DND-41 (cell line): ENCODE data around the gene SDCCAG8.

Experiments used
- EZH2 ChIP-seq: IDR thresholded peaks from 3 replicates; pipeline ENCODE4 v1.6.1; 2012; ENCODE audit warnings: borderline replicate concordance, low read depth, mild to moderate bottlenecking, moderate library complexity, low read length, inconsistent platforms; ENCODE audit not compliant: severe bottlenecking
- TF ChIP-seq, protein P1 (sequence below): IDR thresholded peaks from 2 replicates; pipeline ENCODE4 v1.5.1; 2012; ENCODE audit warnings: borderline replicate concordance, low read length, moderate library complexity, mild to moderate bottlenecking; ENCODE audit not compliant: poor library complexity, severe bottlenecking; ENCODE audit errors: extremely low read depth

- TF ChIP-seq, protein P1, sequence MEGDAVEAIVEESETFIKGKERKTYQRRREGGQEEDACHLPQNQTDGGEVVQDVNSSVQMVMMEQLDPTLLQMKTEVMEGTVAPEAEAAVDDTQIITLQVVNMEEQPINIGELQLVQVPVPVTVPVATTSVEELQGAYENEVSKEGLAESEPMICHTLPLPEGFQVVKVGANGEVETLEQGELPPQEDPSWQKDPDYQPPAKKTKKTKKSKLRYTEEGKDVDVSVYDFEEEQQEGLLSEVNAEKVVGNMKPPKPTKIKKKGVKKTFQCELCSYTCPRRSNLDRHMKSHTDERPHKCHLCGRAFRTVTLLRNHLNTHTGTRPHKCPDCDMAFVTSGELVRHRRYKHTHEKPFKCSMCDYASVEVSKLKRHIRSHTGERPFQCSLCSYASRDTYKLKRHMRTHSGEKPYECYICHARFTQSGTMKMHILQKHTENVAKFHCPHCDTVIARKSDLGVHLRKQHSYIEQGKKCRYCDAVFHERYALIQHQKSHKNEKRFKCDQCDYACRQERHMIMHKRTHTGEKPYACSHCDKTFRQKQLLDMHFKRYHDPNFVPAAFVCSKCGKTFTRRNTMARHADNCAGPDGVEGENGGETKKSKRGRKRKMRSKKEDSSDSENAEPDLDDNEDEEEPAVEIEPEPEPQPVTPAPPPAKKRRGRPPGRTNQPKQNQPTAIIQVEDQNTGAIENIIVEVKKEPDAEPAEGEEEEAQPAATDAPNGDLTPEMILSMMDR = no peak
- no peak for TF ChIP-seq EZH2
Measured at GRCh38 chr1:243508303-243508713, 252.5 kb downstream of the SDCCAG8 start.
